HCT116 (cell line): Measurements from ENCODE around the gene FAM110A. TPM values are rescaled to one million over a fixed set of nuclear protein-coding genes. Genes with fewer than 3 reads are reported as not detected.

Experiments used
- ATAC-seq: fragments of 200-7000 bp; cut with Tn5 transposase; 2 replicates; pipeline ENCODE4 v1.9.1; 2020; ENCODE audit warnings: mild to moderate bottlenecking, moderate library complexity
- BruUV-seq: library from RNA; stranded (reverse); fragments of 400-500 nt; replicated peaks from 2 replicates; lab custom pipeline; 2021; lab: Mats Ljungman, UMichigan
- CTCF ChIA-PET: fragments of 300-600 bp; sonication (Branson Sonifier 250); formaldehyde crosslinking; loops from one replicate; lab custom pipeline; 2021; ENCODE audit warnings: antibody characterized with exemption; lab: Charles Lee
- POLR2A ChIA-PET: fragments of 300-600, 350-600 bp; sonication (Branson Sonifier 250); formaldehyde crosslinking; loops from one replicate; lab custom pipeline; 2021; ENCODE audit warnings: antibody characterized with exemption; lab: Charles Lee
- RAD21 ChIA-PET, 2 experiments: fragments of 300-600 bp; sonication (Branson Sonifier 250); formaldehyde crosslinking; loops; one replicate each; lab custom pipeline; 2023; ENCODE audit warnings: low total read pairs in 2 of 2; ENCODE audit not compliant: uncharacterized antibody in 2 of 2, unreplicated experiment in 2 of 2, low non-redundant PET in 1 of 2; lab: Charles Lee
- DNase-seq: peaks from one replicate; pipeline ENCODE4 v3.0.0-alpha.2; 2010; ENCODE audit warnings: low read depth, low spot score
- H2AFZ ChIP-seq: fragments of 200-600 bp; shearing (Covaris generic), sonication (generic); 2 replicates; pipeline ENCODE4 v1.6.1; 2017; ENCODE audit warnings: low read depth, mixed run types, mixed read lengths, antibody characterized with exemption, low read length; ENCODE audit not compliant: poor library complexity, severe bottlenecking
- H3K27ac ChIP-seq: 2 replicates; pipeline ENCODE4 v1.5.1; 2012; ENCODE audit warnings: low read depth, low read length
- H3K27me3 ChIP-seq: fragments of 200-600 bp; sonication (generic); 2 replicates; pipeline ENCODE4 v1.6.1; 2016; ENCODE audit warnings: mixed run types, low read length, mixed read lengths; ENCODE audit not compliant: insufficient read depth
- H3K36me3 ChIP-seq, 2 experiments: fragments of 200-500 bp in 1 of 2; fragments of 200-600 bp in 1 of 2; sonication (Bioruptor generic) in 1 of 2; sonication (generic) in 1 of 2; 2 replicates each; pipeline versions ENCODE4 v1.5.1 to v1.6.1; 2014 to 2016; ENCODE audit warnings: low read length in 2 of 2, inconsistent platforms in 1 of 2, mixed read lengths in 1 of 2, mixed run types in 1 of 2; ENCODE audit not compliant: insufficient read depth in 2 of 2, control insufficient read depth in 1 of 2
- H3K4me1 ChIP-seq, 2 experiments: fragments of 200-600 bp in 1 of 2; sonication (generic) in 1 of 2; 2 replicates each; pipeline versions ENCODE4 v1.5.1 to v1.6.1; 2012 to 2017; ENCODE audit warnings: low read length in 2 of 2, inconsistent platforms in 1 of 2, mild to moderate bottlenecking in 1 of 2, mixed read lengths in 1 of 2, mixed run types in 1 of 2, moderate library complexity in 1 of 2; ENCODE audit not compliant: insufficient read depth in 2 of 2, control insufficient read depth in 1 of 2
- H3K4me2 ChIP-seq: fragments of 200-600 bp; sonication (generic); 2 replicates; pipeline ENCODE4 v1.6.1; 2017; ENCODE audit warnings: mixed run types, low read length, mixed read lengths
- H3K4me3 ChIP-seq, 2 experiments: fragments of 200-600 bp in 1 of 2; sonication (generic) in 1 of 2; replicated peaks in 1 of 2; 2 replicates each; pipeline ENCODE4 v1.5.1; 2011 to 2016; ENCODE audit warnings: low read length in 2 of 2, control low read depth in 1 of 2, low read depth in 1 of 2, mild to moderate bottlenecking in 1 of 2, mixed read lengths in 1 of 2, mixed run types in 1 of 2
- H3K79me2 ChIP-seq: fragments of 200-600 bp; sonication (generic); 2 replicates; pipeline ENCODE4 v1.6.1; 2017; ENCODE audit warnings: mild to moderate bottlenecking, mixed run types, low read length, moderate library complexity, mixed read lengths; ENCODE audit not compliant: insufficient read depth
- H3K9ac ChIP-seq: fragments of 200-600 bp; sonication (generic); 2 replicates; pipeline ENCODE4 v1.6.1; 2016; ENCODE audit warnings: low read length, mixed read lengths
- H3K9me2 ChIP-seq: fragments of 200-600 bp; sonication (generic), shearing (Covaris generic); 2 replicates; pipeline ENCODE4 v1.6.1; 2017; ENCODE audit warnings: mixed run types, mild to moderate bottlenecking, moderate library complexity; ENCODE audit not compliant: insufficient read depth
- H3K9me3 ChIP-seq, 2 experiments: fragments of 200-500 bp in 1 of 2; fragments of 200-600 bp in 1 of 2; sonication (Bioruptor generic) in 1 of 2; sonication (generic) in 1 of 2; 2 replicates each; pipeline ENCODE4 v1.6.1; 2014 to 2017; ENCODE audit warnings: low read length in 2 of 2, mixed read lengths in 2 of 2, inconsistent platforms in 1 of 2, low read depth in 1 of 2, mild to moderate bottlenecking in 1 of 2, mixed run types in 1 of 2, moderate library complexity in 1 of 2; ENCODE audit not compliant: control insufficient read depth in 1 of 2, insufficient read depth in 1 of 2
- H4K20me1 ChIP-seq: fragments of 200-600 bp; sonication (generic), shearing (Covaris generic); 2 replicates; pipeline ENCODE4 v1.6.1; 2017; ENCODE audit warnings: mixed run types, mild to moderate bottlenecking, moderate library complexity; ENCODE audit not compliant: insufficient read depth
- CBX3 ChIP-seq: IDR thresholded peaks from 2 replicates; pipeline ENCODE4 v1.6.1; 2012; ENCODE audit warnings: low read depth
- EGR1 ChIP-seq: IDR thresholded peaks from 2 replicates; pipeline ENCODE4 v1.6.1; 2012; ENCODE audit warnings: low read depth
- ELF1 ChIP-seq: IDR thresholded peaks from 2 replicates; pipeline ENCODE4 v1.6.1; 2012; ENCODE audit warnings: low read depth, borderline replicate concordance
- EZH2phosphoT487 ChIP-seq: fragments of 200-600 bp; IDR thresholded peaks from 2 replicates; pipeline ENCODE4 v1.6.1; 2018; ENCODE audit warnings: antibody characterized with exemption, borderline replicate concordance
- FOSL1 ChIP-seq: IDR thresholded peaks from 2 replicates; pipeline ENCODE4 v1.6.1; 2012; ENCODE audit warnings: low read depth
- JUND ChIP-seq: IDR thresholded peaks from 2 replicates; pipeline ENCODE4 v1.6.1; 2012
- POLR2AphosphoS5 ChIP-seq: IDR thresholded peaks from 2 replicates; pipeline ENCODE4 v1.6.1; 2011; ENCODE audit warnings: mild to moderate bottlenecking, low read depth, low read length, moderate library complexity
- RAD21 ChIP-seq: IDR thresholded peaks from 2 replicates; pipeline ENCODE4 v1.6.1; 2012; ENCODE audit warnings: low read depth, mild to moderate bottlenecking
- SP1 ChIP-seq: IDR thresholded peaks from 2 replicates; pipeline ENCODE4 v1.6.1; 2012; ENCODE audit warnings: low read depth
- SRF ChIP-seq: IDR thresholded peaks from 2 replicates; pipeline ENCODE4 v1.6.1; 2012; ENCODE audit warnings: low read depth
- TCF7L2 ChIP-seq: IDR thresholded peaks from 2 replicates; pipeline ENCODE4 v1.7.0; 2011; ENCODE audit warnings: borderline replicate concordance, inconsistent platforms; ENCODE audit not compliant: insufficient read depth, insufficient read length; ENCODE audit errors: extremely low read depth
- YY1 ChIP-seq: IDR thresholded peaks from 2 replicates; pipeline ENCODE4 v1.6.1; 2011; ENCODE audit warnings: low read length, low read depth, moderate library complexity, mild to moderate bottlenecking; ENCODE audit not compliant: insufficient replicate concordance; ENCODE audit errors: extremely low read depth
- ZFX ChIP-seq: fragments of 450-650 bp; IDR thresholded peaks from 2 replicates; pipeline ENCODE4 v1.6.1; 2017
- ZNF274 ChIP-seq: fragments of 200-500 bp; sonication (Bioruptor generic); IDR thresholded peaks from 2 replicates; pipeline ENCODE4 v1.6.1; 2014; ENCODE audit warnings: mild to moderate bottlenecking, low read depth, low read length, inconsistent platforms
- intact Hi-C: fragments of 100-400 bp; cut with micrococcal nuclease; formaldehyde crosslinking; loops from 2 replicates; pipeline ENCODE4 v1.10.0; 2022
- total RNA-seq: library from RNA; stranded (reverse); gene quantifications from one replicate; pipeline ENCODE4 v1.2.1, GENCODE V29; 2021; ENCODE audit not compliant: unreplicated experiment
- TF ChIP-seq, protein P1 (sequence below): IDR thresholded peaks from 2 replicates; pipeline ENCODE4 v1.6.1; 2011; ENCODE audit warnings: mild to moderate bottlenecking, low read length, moderate library complexity; ENCODE audit not compliant: insufficient replicate concordance; ENCODE audit errors: extremely low read depth
- TF ChIP-seq, protein P2 (sequence below): IDR thresholded peaks from 2 replicates; pipeline ENCODE4 v1.6.1; 2012

Gene FAM110A
- total RNA-seq, 1 experiment from 2014 or later = 26.4 TPM

DNA sequence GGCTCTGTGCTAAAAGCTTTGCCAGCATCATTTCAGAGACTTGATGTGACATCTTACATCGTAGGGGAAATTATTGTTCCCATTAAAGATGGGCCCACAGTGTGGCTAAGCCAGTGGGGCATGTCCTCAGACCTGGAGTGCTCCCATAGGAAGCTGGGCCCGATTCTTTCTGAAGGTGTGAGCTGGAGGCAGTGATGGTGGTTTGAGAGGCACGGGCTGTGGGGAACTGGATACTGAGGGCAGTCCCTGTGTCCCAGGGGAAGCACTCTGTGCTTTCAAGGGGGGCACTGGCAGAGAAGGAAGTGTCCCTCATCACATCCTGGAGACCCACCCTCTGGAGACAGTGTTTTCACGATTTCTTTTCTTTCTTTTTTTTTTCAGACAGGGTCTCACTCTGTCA is 8.6 kb upstream of the FAM110A start:
- Histone ChIP-seq H3K4me3 (no peak overlapping the region), H3K79me2 (no peaks in the 10 kb centered on the region), H3K27ac (no peak overlapping the region), H3K9me2 (no peaks in the 10 kb centered on the region), H3K9me3 (no peaks in the 10 kb centered on the region), H3K4me2 (no peak overlapping the region), H4K20me1 (no peaks in the 10 kb centered on the region), H3K9ac (no peak overlapping the region), H3K36me3 (no peaks in the 10 kb centered on the region), H3K4me1 (no peaks in the 10 kb centered on the region), H3K27me3 (no peaks in the 10 kb centered on the region), H2AFZ (no peak overlapping the region)
- no peak for ATAC-seq
- no TSS peak for BruUV-seq
- ChIA-PET POLR2A (interaction anchor here (0.7 kb wide), 1 partner anchor 8 kb away, joined by 3 read pairs; the partner anchor contains the start of gene FAM110A), CTCF (interaction anchor here (0.9 kb wide), 1 partner anchor 8 kb away, joined by 3 read pairs; the partner anchor contains the start of gene FAM110A), RAD21 (no interaction called here)
- intact Hi-C loops = no loop called here
- no peak for TF ChIP-seq FOSL1
- no peak for DNase-seq

DNA sequence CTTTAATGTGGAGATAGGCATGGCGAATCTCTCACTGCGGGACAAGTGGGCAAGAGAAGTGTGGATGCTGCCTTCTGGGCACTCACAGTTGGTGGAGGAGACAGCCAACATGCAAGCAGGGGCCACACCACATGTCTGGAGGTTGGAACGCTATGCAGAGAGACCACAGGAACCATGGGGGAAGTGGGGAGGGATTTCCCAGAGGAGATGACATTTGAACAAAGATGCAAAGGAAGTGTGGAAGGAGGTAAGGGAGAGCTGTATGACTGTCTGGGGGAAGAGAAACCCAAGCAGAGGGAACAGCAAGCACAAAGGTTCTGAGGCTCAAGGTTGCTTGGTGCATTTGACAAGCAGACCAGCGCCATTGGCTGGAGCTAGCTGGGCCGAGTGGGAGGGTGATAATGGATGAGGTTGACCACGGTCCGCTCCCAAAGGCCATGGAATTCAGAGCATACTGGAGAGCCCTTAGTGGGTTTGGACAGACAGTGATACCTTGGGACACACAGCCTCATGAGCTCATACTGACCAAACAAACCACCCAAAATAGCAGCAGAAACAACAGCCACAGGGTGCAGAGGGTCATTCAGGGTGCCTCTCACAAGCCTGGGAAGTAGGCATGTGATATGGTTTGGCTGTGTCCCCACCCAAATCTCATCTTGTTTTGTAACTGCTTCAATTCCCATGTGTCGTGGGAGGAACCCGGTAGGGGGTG is 7.6 kb upstream of the FAM110A start:
- no peaks in the 10 kb centered on the region for H4K20me1 ChIP-seq
- H3K4me2 ChIP-seq = no peak overlapping the region
- POLR2A ChIA-PET = no interaction called here
- no peaks in the 10 kb centered on the region for H3K9me2 ChIP-seq
- CTCF ChIA-PET = no interaction called here
- intact Hi-C loops = no loop called here
- H2AFZ ChIP-seq = no peak overlapping the region
- H3K27me3 ChIP-seq = no peaks in the 10 kb centered on the region
- H3K9me3 ChIP-seq = no peaks in the 10 kb centered on the region
- H3K36me3 ChIP-seq = no peaks in the 10 kb centered on the region
- no peaks in the 10 kb centered on the region for H3K4me1 ChIP-seq
- DNase-seq (no peak), ATAC-seq (no peak)
- no peaks in the 10 kb centered on the region for H3K79me2 ChIP-seq
- no peak overlapping the region for H3K4me3 ChIP-seq
- RAD21 ChIA-PET = no interaction called here
- H3K27ac ChIP-seq = no peak overlapping the region
- H3K9ac ChIP-seq = no peak overlapping the region
- BruUV-seq = no TSS peak
- TF ChIP-seq ZFX = no peak
- TF ChIP-seq SP1 = no peak
- TF ChIP-seq TCF7L2 = no peak
- TF ChIP-seq FOSL1 = no peak
- no peak for TF ChIP-seq CBX3
- no peak for TF ChIP-seq YY1
- TF ChIP-seq JUND = no peak
- TF ChIP-seq ELF1 = no peak
- no peak for TF ChIP-seq POLR2AphosphoS5
- TF ChIP-seq, protein P1, sequence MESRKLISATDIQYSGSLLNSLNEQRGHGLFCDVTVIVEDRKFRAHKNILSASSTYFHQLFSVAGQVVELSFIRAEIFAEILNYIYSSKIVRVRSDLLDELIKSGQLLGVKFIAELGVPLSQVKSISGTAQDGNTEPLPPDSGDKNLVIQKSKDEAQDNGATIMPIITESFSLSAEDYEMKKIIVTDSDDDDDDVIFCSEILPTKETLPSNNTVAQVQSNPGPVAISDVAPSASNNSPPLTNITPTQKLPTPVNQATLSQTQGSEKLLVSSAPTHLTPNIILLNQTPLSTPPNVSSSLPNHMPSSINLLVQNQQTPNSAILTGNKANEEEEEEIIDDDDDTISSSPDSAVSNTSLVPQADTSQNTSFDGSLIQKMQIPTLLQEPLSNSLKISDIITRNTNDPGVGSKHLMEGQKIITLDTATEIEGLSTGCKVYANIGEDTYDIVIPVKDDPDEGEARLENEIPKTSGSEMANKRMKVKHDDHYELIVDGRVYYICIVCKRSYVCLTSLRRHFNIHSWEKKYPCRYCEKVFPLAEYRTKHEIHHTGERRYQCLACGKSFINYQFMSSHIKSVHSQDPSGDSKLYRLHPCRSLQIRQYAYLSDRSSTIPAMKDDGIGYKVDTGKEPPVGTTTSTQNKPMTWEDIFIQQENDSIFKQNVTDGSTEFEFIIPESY = no peak
- TF ChIP-seq EGR1 = no peak
- TF ChIP-seq EZH2phosphoT487 = no peak
- TF ChIP-seq RAD21 = no peak
- TF ChIP-seq, protein P2, sequence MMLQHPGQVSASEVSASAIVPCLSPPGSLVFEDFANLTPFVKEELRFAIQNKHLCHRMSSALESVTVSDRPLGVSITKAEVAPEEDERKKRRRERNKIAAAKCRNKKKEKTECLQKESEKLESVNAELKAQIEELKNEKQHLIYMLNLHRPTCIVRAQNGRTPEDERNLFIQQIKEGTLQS = no peak
- no peak for TF ChIP-seq SRF
- no peak for TF ChIP-seq ZNF274
